HG02852 (cell line): ENCODE measurements around the gene LRRC75A.

Experiments
- ATAC-seq: cut with Tn5 transposase; IDR thresholded peaks from one replicate; pipeline ENCODE4 v1.9.1; 2021; ENCODE audit warnings: mild to moderate bottlenecking, moderate library complexity; ENCODE audit not compliant: unreplicated experiment

The LRRC75A gene

GRCh38 chr17:16473044-16474011 is 18.7 kb downstream of the LRRC75A start:
- ATAC-seq: no peak

GRCh38 chr17:16472539-16472938 is 19.5 kb downstream of the LRRC75A start:
- ATAC-seq: no peak

- ATAC-seq: no peak
These were observed 20.7 kb downstream of the LRRC75A start for GRCh38 chr17:16471295-16471694.

- no peak for ATAC-seq
These were observed 21.7 kb downstream of the LRRC75A start for GRCh38 chr17:16470265-16470664.

- ATAC-seq: no peak
These were observed 23.5 kb downstream of the LRRC75A start for GRCh38 chr17:16468428-16468992.

GRCh38 chr17:16467886-16468285 is 24.1 kb downstream of the LRRC75A start:
- ATAC-seq: no peak

GRCh38 chr17:16467044-16467443 is 24.9 kb downstream of the LRRC75A start:
- no peak for ATAC-seq

- ATAC-seq: no peak
These were observed 25.6 kb downstream of the LRRC75A start for GRCh38 chr17:16466407-16466806.

- ATAC-seq: no peak
These were observed 26.1 kb downstream of the LRRC75A start for GRCh38 chr17:16465861-16466338.

GRCh38 chr17:16465052-16465312 is 27.0 kb downstream of the LRRC75A start:
- ATAC-seq: no peak

- ATAC-seq: no peak
These were observed 27.5 kb downstream of the LRRC75A start for GRCh38 chr17:16464303-16465051.

- ATAC-seq: no peak
These were observed 28.4 kb downstream of the LRRC75A start for GRCh38 chr17:16463358-16464302.

- no peak for ATAC-seq
These were observed 29.7 kb downstream of the LRRC75A start for GRCh38 chr17:16462070-16462864.

- ATAC-seq: no peak
These were observed 30.5 kb downstream of the LRRC75A start for GRCh38 chr17:16461606-16461866.

GRCh38 chr17:16460796-16461605 is 31.0 kb downstream of the LRRC75A start:
- ATAC-seq: no peak

- ATAC-seq: no peak
These were observed 32.0 kb downstream of the LRRC75A start for GRCh38 chr17:16459855-16460550.

GRCh38 chr17:16459271-16459670 is 32.7 kb downstream of the LRRC75A start:
- ATAC-seq: no peak

GRCh38 chr17:16456742-16457316 is 35.2 kb downstream of the LRRC75A start:
- no peak for ATAC-seq
